HEK293 (cell line): Measurements from ENCODE around the gene ZNF821.

ENCODE experiments used
- ATF2 ChIP-seq: fragments of 450-650 bp; formaldehyde crosslinking; IDR thresholded peaks from 2 replicates; pipeline ENCODE4 v1.5.1; 2016; ENCODE audit warnings: missing biosample characterization, missing genetic modification characterization, low read depth
- HIC1 ChIP-seq: fragments of 450-650 bp; formaldehyde crosslinking; IDR thresholded peaks from 2 replicates; pipeline ENCODE4 v1.5.1; 2016; ENCODE audit warnings: missing biosample characterization, missing genetic modification characterization
- KLF17 ChIP-seq: fragments of 450-650 bp; formaldehyde crosslinking; IDR thresholded peaks from 2 replicates; pipeline ENCODE4 v1.5.1; 2016; ENCODE audit warnings: missing biosample characterization, missing genetic modification characterization
- PRDM10 ChIP-seq: fragments of 450-650 bp; formaldehyde crosslinking; IDR thresholded peaks from 2 replicates; pipeline ENCODE4 v1.5.1; 2016; ENCODE audit warnings: missing biosample characterization, missing genetic modification characterization
- SP3 ChIP-seq: fragments of 450-650 bp; formaldehyde crosslinking; IDR thresholded peaks from 2 replicates; pipeline ENCODE4 v1.5.1; 2016; ENCODE audit warnings: missing biosample characterization, missing genetic modification characterization
- SP7 ChIP-seq: fragments of 450-650 bp; formaldehyde crosslinking; IDR thresholded peaks from 2 replicates; pipeline ENCODE4 v1.5.1; 2016; ENCODE audit warnings: missing biosample characterization, missing genetic modification characterization
- ZBTB21 ChIP-seq: fragments of 450-650 bp; formaldehyde crosslinking; IDR thresholded peaks from 2 replicates; pipeline ENCODE4 v1.5.1; 2017; ENCODE audit warnings: missing biosample characterization, missing genetic modification characterization
- ZIC2 ChIP-seq: fragments of 450-650 bp; formaldehyde crosslinking; IDR thresholded peaks from 2 replicates; pipeline ENCODE4 v1.5.1; 2016; ENCODE audit warnings: missing biosample characterization, missing genetic modification characterization
- ZNF202 ChIP-seq: fragments of 450-650 bp; formaldehyde crosslinking; IDR thresholded peaks from 2 replicates; pipeline ENCODE4 v1.5.1; 2016; ENCODE audit warnings: missing biosample characterization, missing genetic modification characterization, borderline replicate concordance
- ZNF239 ChIP-seq: fragments of 450-650 bp; formaldehyde crosslinking; IDR thresholded peaks from 2 replicates; pipeline ENCODE4 v1.5.1; 2016; ENCODE audit warnings: missing biosample characterization, missing genetic modification characterization
- ZNF335 ChIP-seq: fragments of 450-650 bp; formaldehyde crosslinking; conservative IDR thresholded peaks from 2 replicates; pipeline ENCODE4 v1.5.1; 2016; ENCODE audit warnings: missing biosample characterization, missing genetic modification characterization
- ZNF501 ChIP-seq: fragments of 450-650 bp; formaldehyde crosslinking; IDR thresholded peaks from 2 replicates; pipeline ENCODE4 v1.5.1; 2016; ENCODE audit warnings: missing biosample characterization, missing genetic modification characterization
- ZNF555 ChIP-seq: fragments of 450-650 bp; formaldehyde crosslinking; conservative IDR thresholded peaks from 2 replicates; pipeline ENCODE4 v1.5.1; 2017; ENCODE audit warnings: missing biosample characterization, mild to moderate bottlenecking, missing genetic modification characterization, inconsistent platforms
- ZNF596 ChIP-seq: fragments of 450-650 bp; IDR thresholded peaks from 2 replicates; pipeline ENCODE4 v1.5.0; 2018; ENCODE audit warnings: missing biosample characterization, mild to moderate bottlenecking, missing genetic modification characterization, moderate library complexity
- ZNF629 ChIP-seq: fragments of 450-650 bp; formaldehyde crosslinking; IDR thresholded peaks from 2 replicates; pipeline ENCODE4 v1.5.1; 2017; ENCODE audit warnings: missing biosample characterization, missing genetic modification characterization
- ZNF664 ChIP-seq: fragments of 450-650 bp; formaldehyde crosslinking; IDR thresholded peaks from 2 replicates; pipeline ENCODE4 v1.5.1; 2016; ENCODE audit warnings: missing biosample characterization, missing genetic modification characterization
- ZNF692 ChIP-seq: fragments of 450-650 bp; formaldehyde crosslinking; IDR thresholded peaks from 2 replicates; pipeline ENCODE4 v1.5.1; 2016; ENCODE audit warnings: missing biosample characterization, missing genetic modification characterization
- ZNF76 ChIP-seq: fragments of 450-650 bp; formaldehyde crosslinking; IDR thresholded peaks from 2 replicates; pipeline ENCODE4; 2016; ENCODE audit warnings: low read depth, missing biosample characterization, missing genetic modification characterization, borderline replicate concordance

The ZNF821 gene

GRCh38 chr16:71848622-71849021 lies 35.4 kb downstream of the ZNF821 start (continued):
- TF ChIP-seq PRDM10 (peak; percentile 45), ZNF596 (no peak), ZNF555 (tag by site-specific recombination) (no peak), ZNF692 (tag by site-specific recombination) (peak; percentile 63; the same call in 1 of the 2 replicates), ZNF501 (tag by site-specific recombination) (no peak), ZNF202 (tag by site-specific recombination) (no peak), ZIC2 (tag by site-specific recombination) (no peak), ATF2 (tag by site-specific recombination) (peak; percentile 78), SP7 (tag by site-specific recombination) (peak; percentile 55), SP3 (tag by site-specific recombination) (peak; percentile 27; the same call in 1 of the 2 replicates), KLF17 (0 out of 2 replicates have a peak, but pooled peaks have one; percentile 25), ZNF76 (tag by site-specific recombination) (no peak; the same call in 1 of the 2 replicates), HIC1 (tag by site-specific recombination) (no peak), ZNF629 (peak; percentile 89), ZNF239 (tag by site-specific recombination) (no peak), ZNF335 (tag by site-specific recombination) (peak; percentile 29; the same call in 1 of the 2 replicates), ZBTB21 (tag by site-specific recombination) (peak; percentile 81), ZNF664 (tag by site-specific recombination) (no peak)
